HK-2 (cell line): ENCODE data around the gene SLC26A5.
"Not testable (repeated sequence)": the region's sequence is repeated elsewhere in the genome, so short reads cannot be mapped to it uniquely, and the experiment has no call there.

Experiments
- DNase-seq: peaks from one replicate; pipeline ENCODE4 v3.0.0-alpha.2; 2018; ENCODE audit not compliant: unreplicated experiment

The SLC26A5 gene, protein sequence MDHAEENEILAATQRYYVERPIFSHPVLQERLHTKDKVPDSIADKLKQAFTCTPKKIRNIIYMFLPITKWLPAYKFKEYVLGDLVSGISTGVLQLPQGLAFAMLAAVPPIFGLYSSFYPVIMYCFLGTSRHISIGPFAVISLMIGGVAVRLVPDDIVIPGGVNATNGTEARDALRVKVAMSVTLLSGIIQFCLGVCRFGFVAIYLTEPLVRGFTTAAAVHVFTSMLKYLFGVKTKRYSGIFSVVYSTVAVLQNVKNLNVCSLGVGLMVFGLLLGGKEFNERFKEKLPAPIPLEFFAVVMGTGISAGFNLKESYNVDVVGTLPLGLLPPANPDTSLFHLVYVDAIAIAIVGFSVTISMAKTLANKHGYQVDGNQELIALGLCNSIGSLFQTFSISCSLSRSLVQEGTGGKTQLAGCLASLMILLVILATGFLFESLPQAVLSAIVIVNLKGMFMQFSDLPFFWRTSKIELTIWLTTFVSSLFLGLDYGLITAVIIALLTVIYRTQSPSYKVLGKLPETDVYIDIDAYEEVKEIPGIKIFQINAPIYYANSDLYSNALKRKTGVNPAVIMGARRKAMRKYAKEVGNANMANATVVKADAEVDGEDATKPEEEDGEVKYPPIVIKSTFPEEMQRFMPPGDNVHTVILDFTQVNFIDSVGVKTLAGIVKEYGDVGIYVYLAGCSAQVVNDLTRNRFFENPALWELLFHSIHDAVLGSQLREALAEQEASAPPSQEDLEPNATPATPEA

DNA sequence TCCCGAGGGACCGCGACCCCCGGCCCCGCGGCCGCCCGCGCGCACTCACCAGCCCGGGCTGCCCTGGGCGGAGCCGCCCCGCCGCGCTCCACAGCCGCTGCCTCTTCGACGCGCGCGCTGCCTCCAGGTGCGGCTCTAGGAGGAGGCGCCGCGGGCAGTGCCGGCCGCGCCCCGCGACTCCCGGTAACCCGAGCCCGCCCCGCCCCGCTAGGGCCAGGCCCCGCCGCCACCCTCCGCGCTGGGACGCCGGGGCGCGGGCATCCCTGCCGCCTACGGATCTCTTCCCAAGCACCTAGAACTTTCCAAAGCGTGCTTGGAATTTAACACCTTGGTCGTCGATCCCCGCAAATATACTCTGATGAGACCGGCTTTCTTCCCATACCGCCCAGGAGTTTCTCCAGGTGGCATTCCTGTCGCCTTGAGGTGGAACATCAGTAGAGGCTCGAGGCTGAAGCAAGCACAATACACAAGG is at the start of gene SLC26A5:
Gene SLC26A5, minus strand, starts transcription at position 159 of the 472 bp plus-strand sequence. CDS start 24,693 bp downstream, outside the sequence.
- DNase-seq = peak; percentile 6

DNA sequence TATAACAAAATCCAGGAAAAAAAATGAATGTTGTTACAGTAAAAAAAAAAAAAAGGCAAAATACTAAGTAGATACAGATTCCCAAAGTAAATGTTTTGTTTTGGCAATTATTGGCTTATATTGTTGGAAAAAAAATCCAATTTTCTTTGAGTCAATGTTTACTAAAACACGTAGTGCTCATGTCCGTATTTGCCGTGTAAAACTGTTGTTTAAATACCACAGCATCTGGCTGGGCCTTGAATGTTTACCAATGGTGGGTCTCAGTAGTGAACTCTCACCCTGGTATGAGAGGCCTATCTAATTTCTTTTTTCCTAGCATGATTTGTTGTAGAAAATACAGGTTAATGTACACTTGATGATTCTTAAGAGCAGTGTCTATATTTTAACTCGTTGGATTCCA is 41.4 kb upstream of the SLC26A5 start:
- DNase-seq = no peak

DNA sequence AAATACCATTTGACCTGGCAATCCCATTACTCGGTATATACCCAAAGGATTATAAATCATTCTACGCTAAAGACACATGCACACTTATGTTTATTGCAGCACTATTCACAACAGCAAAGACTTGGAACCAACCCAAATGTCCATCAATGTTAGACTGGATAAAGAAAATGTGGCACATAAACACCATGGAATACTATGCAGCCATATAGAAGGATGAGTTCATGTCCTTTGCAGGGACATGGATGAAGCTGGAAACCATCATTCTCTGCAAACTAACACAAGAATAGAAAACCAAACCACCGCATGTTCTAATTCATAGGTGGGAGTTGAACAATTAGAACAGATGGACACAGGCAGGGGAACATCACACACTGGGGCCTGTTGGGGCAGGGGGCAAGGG is 40.9 kb upstream of the SLC26A5 start:
- DNase-seq = not testable (repeated sequence)

DNA sequence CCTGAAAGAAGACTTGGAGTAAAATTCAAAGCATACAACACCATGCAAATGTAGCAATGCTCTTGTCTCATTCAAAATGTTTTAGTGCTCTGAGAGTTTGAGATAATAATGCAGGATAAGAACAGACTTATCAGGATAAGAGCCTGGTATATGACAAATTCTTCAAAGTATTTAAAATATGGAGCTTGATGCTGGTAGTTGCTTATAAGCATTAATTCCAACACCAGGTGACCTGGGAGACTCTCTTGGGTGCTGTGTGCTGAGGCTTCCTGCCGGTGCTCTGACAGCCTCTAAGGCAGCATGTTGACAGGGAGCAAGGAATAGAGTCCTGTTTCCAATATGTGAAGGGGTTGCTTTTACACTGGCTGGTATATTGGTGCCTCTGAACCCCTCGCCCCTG is 34.8 kb upstream of the SLC26A5 start:
- DNase-seq = no peak

DNA sequence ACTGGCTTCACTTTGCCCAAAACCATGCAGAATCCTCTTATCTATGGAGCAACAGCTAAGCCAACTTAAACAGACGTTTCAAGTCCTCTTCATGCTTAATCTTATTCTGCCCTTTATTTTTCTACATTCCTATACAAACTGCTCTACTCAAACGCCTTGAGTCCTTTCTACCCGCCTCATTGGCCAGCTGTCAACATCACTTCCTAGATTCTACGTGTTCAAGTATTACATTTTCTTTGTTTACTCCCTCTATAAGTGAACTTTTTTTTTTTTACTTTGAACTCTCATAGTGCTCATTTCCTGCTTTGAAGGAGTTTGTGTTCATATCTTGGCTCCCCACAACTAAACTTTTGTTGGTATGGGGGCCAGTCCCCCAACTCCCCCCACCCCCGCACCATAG is 28.9 kb upstream of the SLC26A5 start:
- no peak for DNase-seq

DNA sequence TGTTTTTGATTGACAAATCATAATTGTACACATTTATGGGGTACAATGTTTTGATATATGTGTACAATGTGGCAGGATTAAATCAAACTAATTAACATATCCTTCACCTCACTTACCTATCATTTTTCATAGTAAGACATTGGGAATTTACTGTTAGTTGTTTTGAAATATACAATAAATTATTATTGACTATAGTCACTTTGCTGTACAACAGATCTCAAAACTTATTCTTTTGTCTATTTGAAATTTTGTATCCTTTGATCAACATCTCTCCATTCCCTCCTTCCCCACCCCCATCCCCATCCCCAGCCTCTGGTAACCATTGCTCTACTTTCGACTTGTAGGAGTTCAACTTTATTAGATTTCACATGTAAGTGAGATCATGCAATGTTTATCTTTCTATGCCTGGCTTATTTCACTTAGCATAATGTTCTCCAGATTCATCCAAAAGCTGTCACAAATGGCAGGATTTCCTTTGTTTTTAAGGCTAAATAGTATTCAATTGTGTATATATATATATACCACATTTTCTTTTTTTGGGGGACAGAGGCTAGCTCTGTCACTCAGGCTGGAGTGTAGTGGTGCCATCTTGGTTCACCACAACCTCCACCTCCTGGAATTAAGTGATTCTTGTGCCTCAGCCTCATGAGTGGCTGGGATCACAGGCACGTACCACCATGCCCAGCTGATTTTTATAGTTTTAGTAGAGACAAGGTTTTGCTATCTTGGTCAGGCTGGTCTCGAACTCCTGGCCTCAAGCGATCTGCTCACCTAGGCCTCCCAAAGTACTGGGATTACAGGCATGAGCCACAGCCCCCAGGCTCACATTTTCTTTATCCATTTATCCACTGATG is 23.3 kb upstream of the SLC26A5 start:
- DNase-seq = no peak

DNA sequence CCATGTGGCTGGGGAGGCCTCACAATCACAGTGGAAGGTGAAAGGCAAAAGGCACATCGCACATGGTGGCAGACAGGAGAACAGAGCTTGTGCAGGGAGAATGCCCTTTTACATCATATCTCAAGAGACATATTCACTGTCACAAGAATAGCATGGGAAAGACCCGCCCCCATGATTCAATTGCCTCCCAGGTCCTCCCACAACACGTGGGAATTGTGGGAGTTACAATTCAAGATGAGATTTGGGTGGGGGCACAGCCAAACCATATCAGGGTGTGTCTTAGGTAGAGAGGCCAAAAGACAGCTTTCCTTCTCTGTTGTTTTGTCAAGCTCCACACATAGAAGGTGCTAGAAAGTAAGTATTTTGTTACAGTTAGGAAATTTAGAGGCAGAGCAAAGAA is 20.8 kb upstream of the SLC26A5 start:
- DNase-seq = no peak

DNA sequence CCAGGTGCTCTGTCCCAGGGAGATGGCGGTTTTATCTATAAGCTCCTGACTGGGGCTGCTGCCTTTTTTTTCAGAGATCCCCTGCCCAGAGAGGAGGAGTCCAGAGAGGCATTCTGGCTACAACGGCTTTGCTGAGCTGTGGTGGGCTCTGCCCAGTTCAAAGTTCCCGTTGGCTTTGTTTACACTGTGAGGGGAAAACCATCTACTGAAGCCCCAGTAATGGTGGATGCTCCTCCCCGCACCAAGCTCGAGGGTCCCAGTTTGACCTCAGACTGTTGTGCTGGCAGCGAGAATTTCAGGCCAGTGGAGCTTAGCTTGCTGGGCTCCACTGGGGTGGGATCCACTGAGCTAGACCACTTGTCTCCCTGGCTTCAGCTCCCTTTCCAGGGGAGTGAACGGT is 16.4 kb upstream of the SLC26A5 start:
- DNase-seq = no peak

DNA sequence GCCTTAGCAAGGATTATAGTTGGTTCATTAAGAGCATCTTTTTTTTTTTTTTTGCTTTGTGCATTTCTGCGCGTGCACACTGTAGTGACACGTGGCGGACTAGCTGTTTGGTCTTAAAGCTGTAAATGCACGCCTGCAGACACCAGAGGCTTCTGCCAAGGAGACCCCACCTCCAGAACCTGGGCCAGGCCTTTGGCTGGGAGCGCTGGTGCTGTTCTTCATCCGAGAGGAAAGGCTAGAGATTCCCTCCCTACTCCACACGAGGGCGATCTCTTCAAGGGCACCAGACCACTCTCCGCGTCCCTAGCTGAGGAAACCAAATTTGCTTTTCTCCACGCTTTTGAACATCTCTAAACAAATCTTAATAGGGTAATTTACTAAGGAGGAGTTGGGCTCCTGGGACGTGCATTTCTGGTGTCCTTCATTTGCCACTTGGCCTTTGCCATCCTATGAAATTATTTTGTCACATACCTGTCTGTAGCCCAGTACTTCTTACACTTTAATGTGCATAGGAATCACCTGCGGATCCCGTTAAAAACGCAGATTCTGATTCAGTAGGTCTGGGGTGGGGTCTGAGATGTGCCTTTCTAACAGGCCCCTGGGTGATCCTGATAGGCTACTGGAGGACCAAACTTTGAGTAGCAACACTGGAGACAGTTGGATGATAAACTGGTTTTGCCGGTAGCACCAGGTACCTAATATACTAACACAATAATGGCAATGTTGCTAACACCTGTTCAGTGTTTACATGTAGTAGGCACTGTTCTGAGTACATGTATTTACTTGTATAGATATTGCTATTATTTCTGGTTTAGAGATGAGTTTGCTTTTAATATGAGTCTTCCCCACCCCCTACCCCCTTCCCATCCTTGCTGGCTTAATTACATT is 1.3 kb upstream of the SLC26A5 start:
- peak; percentile 37 for DNase-seq

DNA sequence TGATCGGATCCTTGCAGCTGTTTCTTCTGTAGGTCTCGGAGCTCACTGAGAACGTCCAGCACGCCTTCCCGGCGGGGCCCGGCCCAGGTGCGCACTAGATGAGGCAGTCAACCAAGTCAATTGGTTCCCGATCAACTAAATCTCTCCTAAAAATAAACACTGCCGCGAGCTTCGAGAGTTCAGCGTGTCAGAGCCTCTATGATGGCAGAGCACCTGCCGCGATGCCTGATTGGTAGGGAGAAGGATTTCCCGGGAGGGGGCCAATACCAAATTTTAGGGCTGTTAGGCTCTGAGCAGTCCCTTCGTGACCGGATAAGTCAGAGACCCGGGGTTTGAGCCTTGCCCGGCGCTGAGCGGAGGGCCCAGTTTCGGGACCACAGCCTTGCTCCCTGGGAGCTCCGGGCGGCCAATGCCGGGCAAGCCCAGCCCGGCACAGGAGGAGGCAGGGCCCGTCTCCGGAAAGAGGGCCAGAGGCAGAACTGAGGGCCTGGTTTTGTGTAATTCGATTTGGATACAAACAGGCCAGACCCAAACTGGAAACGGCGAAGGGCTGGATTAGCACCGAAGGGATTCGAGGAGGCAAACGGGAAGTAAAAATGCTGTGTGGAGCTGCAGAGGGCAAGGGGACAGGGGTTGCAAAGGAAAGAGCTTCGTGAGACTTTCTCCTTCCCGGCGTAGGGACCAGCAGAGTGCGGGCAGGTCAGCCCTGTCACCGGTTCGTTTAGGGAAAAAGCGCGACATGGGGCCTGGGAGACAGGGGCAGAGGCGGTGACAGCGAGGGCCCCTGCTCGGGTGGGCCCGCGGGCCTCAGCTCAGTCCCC is 569 bp downstream of the SLC26A5 start:
- DNase-seq = peak; percentile 7

DNA sequence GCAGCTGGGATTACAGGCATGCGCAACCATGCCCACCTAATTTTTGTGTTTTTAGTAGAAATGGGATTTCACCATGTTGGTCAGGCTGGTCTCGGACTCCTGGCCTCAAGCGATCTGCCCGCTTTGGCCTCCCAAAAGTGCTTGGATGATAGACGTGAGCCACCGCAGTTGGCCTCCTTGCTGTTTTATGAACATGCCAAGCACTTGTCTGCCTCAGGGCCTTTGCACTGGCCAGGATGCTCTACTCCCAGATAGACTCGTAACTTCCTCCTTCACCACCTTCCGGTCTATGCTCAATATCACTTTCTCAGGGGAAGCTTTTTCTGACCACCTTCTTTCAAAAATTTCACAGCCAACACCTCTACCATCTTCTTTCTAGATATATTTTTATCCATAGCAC is 6.3 kb downstream of the SLC26A5 start:
- DNase-seq = no peak

DNA sequence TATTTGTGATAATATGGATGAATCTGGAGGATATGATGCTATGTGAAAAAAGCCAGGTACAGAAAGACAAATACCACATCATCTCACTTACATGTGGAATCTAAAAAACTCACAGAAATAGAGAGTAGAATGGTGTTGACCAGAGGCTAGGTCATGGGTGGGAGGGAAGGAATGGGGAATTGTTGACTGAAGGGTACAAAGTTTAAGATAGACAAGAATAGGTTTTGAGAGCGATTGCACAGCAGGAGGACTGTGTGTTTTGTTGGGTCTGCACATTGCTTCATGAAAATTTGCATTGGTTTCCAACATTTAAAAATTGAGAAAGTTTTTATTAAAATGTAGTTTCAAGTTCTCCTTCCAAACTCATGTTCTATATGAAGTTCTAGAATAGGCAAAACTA is 8.4 kb downstream of the SLC26A5 start:
- DNase-seq = no peak

DNA sequence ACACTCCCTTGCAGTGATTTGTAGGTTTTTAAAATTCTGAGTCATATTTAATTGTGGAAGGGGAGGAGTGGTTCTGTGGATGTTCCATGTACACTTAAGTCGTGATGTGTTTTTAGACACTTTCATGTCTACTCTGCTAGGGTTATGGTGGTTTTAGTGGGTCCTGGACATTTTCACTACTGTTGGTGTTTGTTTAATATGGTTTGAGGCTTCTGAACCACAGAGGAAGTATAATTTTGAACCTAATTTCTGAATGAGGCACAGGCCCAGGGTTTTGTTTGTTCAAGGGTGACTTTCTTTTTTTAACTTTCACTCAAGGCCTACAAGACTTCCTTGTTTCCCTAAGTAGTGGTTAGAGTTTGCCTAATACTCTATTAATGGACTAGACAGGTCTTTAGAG is 13.3 kb downstream of the SLC26A5 start:
- no peak for DNase-seq

DNA sequence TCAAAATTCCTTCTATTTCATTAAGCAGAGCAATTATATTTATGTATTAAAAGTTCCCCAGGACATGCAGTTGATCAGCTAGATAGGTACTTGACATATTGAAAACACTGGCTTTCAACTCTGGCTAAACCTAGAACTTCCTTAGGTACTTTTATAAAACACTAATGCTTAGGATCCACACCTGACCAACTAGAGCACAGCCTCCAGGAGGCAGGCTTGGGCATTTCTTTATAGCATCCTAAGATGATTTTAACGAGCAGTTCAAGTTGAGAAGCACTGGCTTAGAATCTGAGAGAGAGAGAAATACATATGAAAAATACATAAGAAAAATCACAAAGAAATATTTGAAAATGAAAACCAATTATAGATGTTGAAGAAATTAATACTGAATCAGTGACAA is 20.8 kb downstream of the SLC26A5 start:
- DNase-seq = no peak

DNA sequence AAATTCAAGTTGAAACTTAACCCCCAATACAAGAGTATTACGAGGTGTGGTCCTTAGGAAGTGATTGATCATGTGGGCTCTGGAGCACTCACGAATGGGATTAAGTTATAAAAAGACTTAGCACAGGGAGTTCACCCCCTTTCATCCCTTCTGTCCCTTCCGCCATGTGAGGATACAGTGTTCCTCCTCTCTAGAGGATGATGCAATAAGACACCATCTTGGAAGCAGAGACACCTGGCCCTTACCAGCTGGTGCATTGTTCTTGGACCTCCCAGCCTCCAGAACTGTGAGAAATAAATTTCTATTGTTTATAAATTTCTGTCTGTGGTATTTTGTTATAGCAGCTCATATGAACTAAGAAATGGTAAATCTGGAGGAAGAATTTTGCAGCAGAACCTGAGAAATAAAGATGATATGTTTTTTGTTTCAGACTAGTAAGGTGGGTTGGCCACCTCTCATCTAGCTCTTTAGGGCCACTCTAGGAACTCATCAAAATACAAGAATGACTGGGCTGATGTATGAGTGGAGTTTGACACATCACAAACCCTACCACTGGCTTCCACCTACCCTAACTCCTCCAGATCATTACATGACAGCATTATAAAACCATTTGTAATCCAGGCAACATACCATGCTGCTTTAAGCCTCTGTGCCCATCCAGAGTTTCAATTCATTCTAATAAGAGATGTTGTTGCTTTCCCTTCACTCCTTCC is 22.4 kb downstream of the SLC26A5 start:
- no peak for DNase-seq

DNA sequence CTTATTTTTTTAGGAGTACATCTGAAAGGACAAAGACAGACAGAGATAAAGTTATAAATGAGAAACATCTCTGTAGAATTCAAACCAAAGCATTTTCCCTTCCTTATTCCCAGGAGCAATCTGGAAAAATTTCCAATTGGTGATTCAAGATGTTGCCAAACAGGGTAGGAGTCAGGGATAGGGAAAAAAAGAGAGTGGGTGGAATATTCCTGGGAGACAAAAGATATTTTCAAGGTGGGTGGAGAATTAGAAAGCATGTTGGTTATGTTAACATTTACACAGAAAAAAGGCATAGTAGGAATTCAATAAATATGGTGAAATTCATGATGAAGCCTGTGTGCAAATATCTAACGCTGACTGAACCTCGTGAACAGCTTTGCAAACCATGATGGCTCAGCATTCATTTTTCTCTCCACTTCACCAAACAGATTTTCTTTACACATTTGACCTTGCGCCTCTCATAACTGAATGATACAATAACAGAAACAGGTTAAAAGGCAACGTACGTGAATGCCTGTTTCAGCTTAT is 25.1 kb downstream of the SLC26A5 start:
- no peak for DNase-seq

DNA sequence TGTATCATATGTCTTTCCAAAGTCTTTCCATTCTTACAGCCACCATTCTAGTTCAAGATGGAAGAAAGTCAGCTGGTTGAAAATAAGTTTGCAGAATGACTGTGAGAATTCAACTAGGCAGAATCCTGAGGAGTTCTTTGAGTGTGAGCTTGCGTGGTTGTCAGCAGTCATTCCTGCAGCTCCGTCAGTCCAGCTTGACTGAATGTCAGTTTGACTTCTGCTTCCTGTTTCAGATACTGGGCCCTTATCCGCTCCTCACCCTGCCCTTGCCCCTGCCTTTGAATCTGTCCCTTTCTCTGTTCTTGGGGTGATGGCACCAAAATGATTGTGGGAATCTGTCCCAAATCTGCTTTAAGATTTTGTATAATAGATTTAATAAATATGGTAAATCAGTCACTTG is 27.8 kb downstream of the SLC26A5 start:
- no peak for DNase-seq

DNA sequence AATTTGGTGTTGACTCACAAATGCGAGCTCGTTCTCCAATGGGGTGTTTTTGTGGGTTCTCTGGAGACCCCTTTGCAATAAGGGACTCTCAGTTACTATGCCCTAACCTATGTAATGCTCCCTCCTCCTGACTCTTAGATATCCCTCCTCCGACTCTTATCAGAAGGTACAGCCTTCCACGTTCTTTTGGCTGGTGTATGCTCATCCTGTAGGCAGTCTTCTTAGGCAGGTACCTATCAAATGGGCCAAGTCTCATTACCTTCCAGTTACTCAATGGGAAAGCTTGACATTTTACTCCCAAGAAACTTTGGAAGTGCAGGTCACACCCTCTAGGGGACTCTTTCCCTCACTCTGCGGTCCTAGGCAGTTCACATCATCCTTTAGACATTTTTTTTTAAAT is 32.6 kb downstream of the SLC26A5 start:
- no peak for DNase-seq

DNA sequence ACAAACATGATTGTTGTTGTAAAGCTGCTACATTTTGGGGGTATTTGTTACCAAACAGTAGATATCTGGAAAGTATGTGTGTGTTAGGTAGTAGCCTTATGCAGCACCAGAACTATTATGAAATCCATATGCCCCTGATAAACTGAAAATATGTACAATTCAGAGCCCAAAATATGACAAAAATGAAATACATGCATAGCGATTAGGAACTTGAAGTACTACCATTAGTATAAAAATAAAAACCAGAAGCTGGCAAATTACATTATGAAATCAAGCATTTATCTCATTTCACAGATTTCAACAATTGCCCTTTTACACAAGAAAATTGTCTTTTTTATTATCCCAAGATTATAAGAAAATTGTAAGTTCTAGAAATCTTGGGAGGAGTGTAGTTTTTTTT is 33.9 kb downstream of the SLC26A5 start:
- DNase-seq = no peak
